ENCODE data around the gene PXMP4.
"Not testable (repeated sequence)": the region's sequence is repeated elsewhere in the genome, so short reads cannot be mapped to it uniquely, and the experiment has no call there.

Gene PXMP4

GRCh38 chr20:33707668-33708067 lies 12.4 kb downstream of the PXMP4 start:
- TF ChIP-seq CTCF (IDR thresholded peaks at IDR 0.05; ENCODE audit: borderline replicate concordance, control extremely low read depth, extremely low read depth, insufficient read depth, missing control alignments) = no peak
- in situ Hi-C loops (cut with MboI; ENCODE audit: low sequenced_read_pairs, unreplicated experiment) = no loop called here
- no peak for DNase-seq (ENCODE audit: low spot score)

GRCh38 chr20:33704197-33704924 lies 15.7 kb downstream of the PXMP4 start:
- in situ Hi-C loops (cut with MboI; ENCODE audit: low sequenced_read_pairs, unreplicated experiment) = no loop called here
- DNase-seq (ENCODE audit: low spot score) = no peak

GRCh38 chr20:33703498-33704137 lies 16.5 kb downstream of the PXMP4 start:
- no peak for DNase-seq (ENCODE audit: low spot score)
- no peak for TF ChIP-seq CTCF (IDR thresholded peaks at IDR 0.05; ENCODE audit: borderline replicate concordance, control extremely low read depth, extremely low read depth, insufficient read depth, missing control alignments)
- in situ Hi-C loops (cut with MboI; ENCODE audit: low sequenced_read_pairs, unreplicated experiment) = no loop called here

More at GRCh38 chr20:33704197-33704924, 15.7 kb downstream of the PXMP4 start:
- no peak for TF ChIP-seq CTCF (IDR thresholded peaks at IDR 0.05; ENCODE audit: borderline replicate concordance, control extremely low read depth, extremely low read depth, insufficient read depth, missing control alignments)

- no peak for DNase-seq (ENCODE audit: low spot score)
- in situ Hi-C loops (cut with MboI; ENCODE audit: low sequenced_read_pairs, unreplicated experiment) = no loop called here
- TF ChIP-seq CTCF (IDR thresholded peaks at IDR 0.05; ENCODE audit: borderline replicate concordance, control extremely low read depth, extremely low read depth, insufficient read depth, missing control alignments) = no peak
Measured at GRCh38 chr20:33702861-33703260, 17.2 kb downstream of the PXMP4 start.

GRCh38 chr20:33701629-33702450 lies 18.3 kb downstream of the PXMP4 start:
- DNase-seq (ENCODE audit: low spot score) = no peak
- TF ChIP-seq CTCF (IDR thresholded peaks at IDR 0.05; ENCODE audit: borderline replicate concordance, control extremely low read depth, extremely low read depth, insufficient read depth, missing control alignments) = no peak
- in situ Hi-C loops (cut with MboI; ENCODE audit: low sequenced_read_pairs, unreplicated experiment) = no loop called here

- in situ Hi-C loops (cut with MboI; ENCODE audit: low sequenced_read_pairs, unreplicated experiment); DNase-seq (ENCODE audit: low spot score): not testable (repeated sequence)
Measured at GRCh38 chr20:33700696-33701441, 19.2 kb downstream of the PXMP4 start.

GRCh38 chr20:33698966-33699365 lies 21.1 kb downstream of the PXMP4 start:
- in situ Hi-C loops (cut with MboI; ENCODE audit: low sequenced_read_pairs, unreplicated experiment); DNase-seq (ENCODE audit: low spot score): not testable (repeated sequence)
